ENCODE measurements around the gene HNF4A. TPM values are rescaled to one million over a fixed set of nuclear protein-coding genes. Genes with fewer than 3 reads are reported as not detected.

HNF4A gene
- total RNA-seq, 4 donors from 2014 or later = 0.63 TPM; not detected in 3

DNA sequence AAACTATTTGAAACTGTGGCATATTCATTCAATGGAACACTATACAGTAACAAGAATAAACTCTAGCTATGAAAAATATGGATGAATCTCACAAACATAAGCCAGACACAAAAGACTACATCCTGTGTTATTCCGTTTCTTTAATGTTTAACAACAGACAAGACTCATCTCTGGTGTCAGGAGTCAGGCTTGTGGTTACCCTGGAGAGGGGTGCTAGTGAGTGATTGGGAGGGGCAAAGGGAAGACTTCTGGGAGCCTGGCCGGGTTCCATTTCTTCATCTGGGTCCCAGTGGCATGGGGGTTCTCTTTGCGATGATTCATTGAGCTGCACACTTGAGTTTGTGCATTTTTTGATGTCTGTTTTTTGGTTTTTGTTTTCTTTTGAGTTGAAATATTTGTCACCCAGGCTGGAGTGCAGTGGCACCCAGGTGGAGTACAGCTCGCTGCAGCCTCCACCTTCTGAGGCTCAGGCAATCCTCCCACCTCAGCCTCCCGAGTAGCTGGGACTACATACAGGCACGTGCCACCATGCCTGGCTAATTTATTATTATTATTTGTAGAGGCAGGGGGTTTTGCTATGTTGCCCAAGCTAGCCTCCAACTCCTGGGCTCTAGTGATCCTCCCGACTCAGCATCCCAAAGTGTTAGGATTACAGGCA, 98.9 kb downstream of the HNF4A start:
- intact Hi-C loops (cut with DNase I) = no loop called here
- no peak for TF ChIP-seq POLR2AphosphoS5 (IDR thresholded peaks at IDR 0.05)
- no peak for TF ChIP-seq POLR2A (IDR thresholded peaks at IDR 0.05; ENCODE audit: low read depth)
- TF ChIP-seq EP300 (IDR thresholded peaks at IDR 0.05) = no peak
- TF ChIP-seq, protein P1, sequence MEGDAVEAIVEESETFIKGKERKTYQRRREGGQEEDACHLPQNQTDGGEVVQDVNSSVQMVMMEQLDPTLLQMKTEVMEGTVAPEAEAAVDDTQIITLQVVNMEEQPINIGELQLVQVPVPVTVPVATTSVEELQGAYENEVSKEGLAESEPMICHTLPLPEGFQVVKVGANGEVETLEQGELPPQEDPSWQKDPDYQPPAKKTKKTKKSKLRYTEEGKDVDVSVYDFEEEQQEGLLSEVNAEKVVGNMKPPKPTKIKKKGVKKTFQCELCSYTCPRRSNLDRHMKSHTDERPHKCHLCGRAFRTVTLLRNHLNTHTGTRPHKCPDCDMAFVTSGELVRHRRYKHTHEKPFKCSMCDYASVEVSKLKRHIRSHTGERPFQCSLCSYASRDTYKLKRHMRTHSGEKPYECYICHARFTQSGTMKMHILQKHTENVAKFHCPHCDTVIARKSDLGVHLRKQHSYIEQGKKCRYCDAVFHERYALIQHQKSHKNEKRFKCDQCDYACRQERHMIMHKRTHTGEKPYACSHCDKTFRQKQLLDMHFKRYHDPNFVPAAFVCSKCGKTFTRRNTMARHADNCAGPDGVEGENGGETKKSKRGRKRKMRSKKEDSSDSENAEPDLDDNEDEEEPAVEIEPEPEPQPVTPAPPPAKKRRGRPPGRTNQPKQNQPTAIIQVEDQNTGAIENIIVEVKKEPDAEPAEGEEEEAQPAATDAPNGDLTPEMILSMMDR (IDR thresholded peaks at IDR 0.05) = no peak
- Histone ChIP-seq H3K9me3 (no peaks in the 10 kb centered on the region), H3K27me3 (no peaks in the 10 kb centered on the region), H3K4me1 (peaks cover 0 to 6% (median 0%) of the 10 kb centered on the region in 4 donors), H3K4me3 (no peak overlapping the region), H3K27ac (replicated peaks in 1 of 4) (no peak overlapping the region), H3K36me3 (no peaks in the 10 kb centered on the region)
- no peak for DNase-seq (ENCODE audit: extremely low spot score)
- 82% methylated on average over 7 of the region's 7 CpGs for WGBS

DNA sequence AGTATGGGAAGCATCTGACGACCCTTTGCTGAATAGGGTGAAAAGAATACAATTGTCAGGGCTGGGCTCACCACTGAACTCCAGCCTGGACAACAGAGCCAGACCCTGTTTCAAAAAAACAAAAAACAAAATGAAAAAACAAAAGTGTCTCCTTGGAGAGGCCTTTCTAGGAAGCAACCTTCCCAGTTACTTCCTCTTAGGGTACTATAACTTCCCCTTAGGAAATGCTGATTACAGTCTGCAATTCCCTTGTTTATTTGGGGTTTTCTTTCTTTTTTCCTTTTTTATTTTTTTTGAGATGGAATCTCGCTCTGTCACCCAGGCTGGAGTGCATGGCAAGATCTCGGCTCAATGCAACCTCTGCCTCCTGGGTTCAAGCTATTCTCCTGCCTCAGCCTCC, 99.6 kb downstream of the HNF4A start:
- WGBS = 57% methylated on average over 3 of the region's 3 CpGs
- no peak for DNase-seq (ENCODE audit: extremely low spot score)
- Histone ChIP-seq H3K27me3 (no peaks in the 10 kb centered on the region), H3K9me3 (no peaks in the 10 kb centered on the region), H3K4me3 (no peak overlapping the region), H3K4me1 (peaks cover 0 to 4% (median 0%) of the 10 kb centered on the region in 4 donors), H3K27ac (replicated peaks in 1 of 4) (no peak overlapping the region), H3K36me3 (no peaks in the 10 kb centered on the region)
- intact Hi-C loops (cut with DNase I) = no loop called here
- TF ChIP-seq EP300 (IDR thresholded peaks at IDR 0.05) = no peak
- TF ChIP-seq POLR2A (IDR thresholded peaks at IDR 0.05; ENCODE audit: low read depth) = no peak

DNA sequence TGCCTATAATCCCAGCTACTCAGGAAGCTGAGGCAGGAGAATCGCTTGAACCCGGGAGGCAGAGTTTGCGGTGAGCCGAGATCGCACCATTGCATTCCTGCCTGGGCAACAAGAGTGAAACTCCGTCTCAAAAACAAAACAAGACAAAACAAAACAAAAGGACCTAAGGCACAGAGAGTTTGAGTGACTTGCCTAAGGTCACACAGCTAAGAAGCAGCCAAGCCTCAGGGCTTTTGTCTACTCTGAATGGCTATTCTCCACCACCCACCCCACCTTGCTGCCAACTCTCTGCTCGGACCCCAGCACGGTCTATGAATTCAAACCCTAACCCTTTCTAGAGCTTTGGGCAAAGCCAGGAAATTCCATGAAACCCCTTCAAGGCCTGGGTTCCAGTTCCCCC, 101.1 kb downstream of the HNF4A start:
- Histone ChIP-seq H3K36me3 (no peaks in the 10 kb centered on the region), H3K9me3 (no peaks in the 10 kb centered on the region), H3K4me3 (no peak overlapping the region), H3K4me1 (no peaks in the 10 kb centered on the region), H3K27ac (replicated peaks in 1 of 4) (no peak overlapping the region), H3K27me3 (no peaks in the 10 kb centered on the region)
- WGBS = 86% methylated on average over 8 of the region's 8 CpGs
- TF ChIP-seq POLR2A (IDR thresholded peaks at IDR 0.05; ENCODE audit: low read depth) (no peak), EP300 (IDR thresholded peaks at IDR 0.05) (no peak), POLR2AphosphoS5 (IDR thresholded peaks at IDR 0.05) (no peak)
- TF ChIP-seq, protein P1 (IDR thresholded peaks at IDR 0.05) = no peak
- intact Hi-C loops (cut with DNase I) = no loop called here
- no peak for DNase-seq (ENCODE audit: extremely low spot score)

- no peaks in the 10 kb centered on the region for H3K36me3 ChIP-seq
- no peak for TF ChIP-seq POLR2A (IDR thresholded peaks at IDR 0.05; ENCODE audit: low read depth)
- TF ChIP-seq POLR2AphosphoS5 (IDR thresholded peaks at IDR 0.05) = no peak
- TF ChIP-seq, protein P1 (IDR thresholded peaks at IDR 0.05) = no peak
- TF ChIP-seq EP300 (IDR thresholded peaks at IDR 0.05) = no peak
- 73% methylated on average over 5 of the region's 6 CpGs for WGBS
- H3K4me3 ChIP-seq = no peak overlapping the region
- H3K27me3 ChIP-seq = no peaks in the 10 kb centered on the region
- no peaks in the 10 kb centered on the region for H3K4me1 ChIP-seq
- H3K9me3 ChIP-seq = no peaks in the 10 kb centered on the region
- intact Hi-C loops (cut with DNase I) = no loop called here
- H3K27ac ChIP-seq (replicated peaks in 1 of 4) = no peak overlapping the region
- DNase-seq (ENCODE audit: extremely low spot score) = no peak
These were observed 101.5 kb downstream of the HNF4A start for GRCh38 chr20:44457016-44457415.

- DNase-seq (ENCODE audit: extremely low spot score) = no peak
- H3K4me3 ChIP-seq = no peak overlapping the region
- no peaks in the 10 kb centered on the region for H3K27me3 ChIP-seq
- H3K4me1 ChIP-seq = no peaks in the 10 kb centered on the region
- WGBS = 86% methylated on average over 2 of the region's 2 CpGs
- no peak overlapping the region for H3K27ac ChIP-seq (replicated peaks in 1 of 4)
- no peaks in the 10 kb centered on the region for H3K9me3 ChIP-seq
- no peaks in the 10 kb centered on the region for H3K36me3 ChIP-seq
- TF ChIP-seq POLR2A (IDR thresholded peaks at IDR 0.05; ENCODE audit: low read depth) (no peak), POLR2AphosphoS5 (IDR thresholded peaks at IDR 0.05) (no peak), EP300 (IDR thresholded peaks at IDR 0.05) (no peak)
- TF ChIP-seq, protein P1 (IDR thresholded peaks at IDR 0.05) = no peak
- intact Hi-C loops (cut with DNase I) = no loop called here
These were observed 103.8 kb downstream of the HNF4A start for GRCh38 chr20:44459271-44459670.

Measured in esophagus muscularis mucosa (tissue), 4 donors.